NB4 (cell line): ENCODE data around the gene GARNL3.

Experiments used
- DNase-seq: peaks from one replicate; pipeline ENCODE4 v3.0.0; 2010; ENCODE audit warnings: low read depth
- H3K4me3 ChIP-seq: one replicate; pipeline ENCODE4 v1.5.1; 2011; ENCODE audit warnings: mild to moderate bottlenecking, low read depth, low read length, moderate library complexity
- MYC ChIP-seq: IDR thresholded peaks from 2 replicates; pipeline ENCODE4 v1.6.1; 2011; ENCODE audit warnings: low read depth, low read length
- POLR2A ChIP-seq: IDR thresholded peaks from 2 replicates; pipeline ENCODE4 v1.6.1; 2011; ENCODE audit warnings: mild to moderate bottlenecking; ENCODE audit not compliant: insufficient read length; ENCODE audit errors: extremely low read depth
- TF ChIP-seq, protein P1 (sequence below): IDR thresholded peaks from one replicate; pipeline ENCODE4 v1.5.1; 2012; ENCODE audit warnings: low read depth, low read length
- TF ChIP-seq, protein P2 (sequence below): IDR thresholded peaks from 2 replicates; pipeline ENCODE4 v1.6.1; 2011; ENCODE audit warnings: low read depth, low read length

Gene GARNL3

DNA sequence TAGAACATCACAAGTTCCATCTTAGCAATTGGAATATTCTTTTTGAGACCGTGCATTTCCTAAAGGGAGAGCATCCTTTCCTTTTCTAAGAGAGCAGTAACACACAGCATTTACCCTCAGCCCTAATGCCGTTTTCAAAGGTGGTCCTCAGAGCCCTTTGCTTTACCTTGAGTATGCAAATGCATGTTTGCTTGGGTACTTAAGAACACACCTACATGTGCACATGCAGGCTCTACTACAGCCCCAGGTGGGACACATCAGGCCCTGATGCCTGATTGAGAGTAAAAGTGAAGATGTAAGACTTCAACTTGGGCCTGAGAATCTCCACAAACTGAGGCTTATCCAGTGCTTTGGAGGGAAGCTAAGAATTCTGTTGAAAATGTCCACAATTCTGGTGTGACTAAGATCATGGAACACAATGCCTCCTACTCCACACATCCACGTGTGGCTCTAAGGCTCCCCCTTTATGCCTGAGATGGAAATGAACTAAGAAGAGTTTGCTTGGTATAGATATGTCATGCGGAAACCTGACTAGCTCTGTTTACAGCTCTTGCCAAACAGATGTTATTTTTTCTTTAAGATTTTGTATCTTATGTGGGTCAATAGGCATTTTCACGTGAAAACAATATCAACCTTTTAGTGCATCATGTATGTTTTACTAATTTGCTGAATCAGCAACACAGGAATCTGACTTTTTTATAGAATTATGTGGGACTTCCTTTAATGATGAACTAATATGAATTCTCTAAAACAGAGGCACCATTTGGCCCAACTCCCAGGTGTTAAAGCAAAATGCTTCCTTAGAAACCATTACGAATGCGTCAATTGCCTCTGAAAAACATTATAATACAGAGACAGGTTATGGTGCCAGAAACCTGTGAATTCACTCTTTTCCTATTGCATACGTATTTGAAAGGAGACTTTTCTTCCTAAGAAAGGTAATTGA, 83.5 kb downstream of the GARNL3 start:
- DNase-seq: peak; percentile 9
- TF ChIP-seq, protein P1, sequence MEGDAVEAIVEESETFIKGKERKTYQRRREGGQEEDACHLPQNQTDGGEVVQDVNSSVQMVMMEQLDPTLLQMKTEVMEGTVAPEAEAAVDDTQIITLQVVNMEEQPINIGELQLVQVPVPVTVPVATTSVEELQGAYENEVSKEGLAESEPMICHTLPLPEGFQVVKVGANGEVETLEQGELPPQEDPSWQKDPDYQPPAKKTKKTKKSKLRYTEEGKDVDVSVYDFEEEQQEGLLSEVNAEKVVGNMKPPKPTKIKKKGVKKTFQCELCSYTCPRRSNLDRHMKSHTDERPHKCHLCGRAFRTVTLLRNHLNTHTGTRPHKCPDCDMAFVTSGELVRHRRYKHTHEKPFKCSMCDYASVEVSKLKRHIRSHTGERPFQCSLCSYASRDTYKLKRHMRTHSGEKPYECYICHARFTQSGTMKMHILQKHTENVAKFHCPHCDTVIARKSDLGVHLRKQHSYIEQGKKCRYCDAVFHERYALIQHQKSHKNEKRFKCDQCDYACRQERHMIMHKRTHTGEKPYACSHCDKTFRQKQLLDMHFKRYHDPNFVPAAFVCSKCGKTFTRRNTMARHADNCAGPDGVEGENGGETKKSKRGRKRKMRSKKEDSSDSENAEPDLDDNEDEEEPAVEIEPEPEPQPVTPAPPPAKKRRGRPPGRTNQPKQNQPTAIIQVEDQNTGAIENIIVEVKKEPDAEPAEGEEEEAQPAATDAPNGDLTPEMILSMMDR: no peak
- TF ChIP-seq MYC (no peak), POLR2A (no peak)
- no peak overlapping the region for H3K4me3 ChIP-seq

DNA sequence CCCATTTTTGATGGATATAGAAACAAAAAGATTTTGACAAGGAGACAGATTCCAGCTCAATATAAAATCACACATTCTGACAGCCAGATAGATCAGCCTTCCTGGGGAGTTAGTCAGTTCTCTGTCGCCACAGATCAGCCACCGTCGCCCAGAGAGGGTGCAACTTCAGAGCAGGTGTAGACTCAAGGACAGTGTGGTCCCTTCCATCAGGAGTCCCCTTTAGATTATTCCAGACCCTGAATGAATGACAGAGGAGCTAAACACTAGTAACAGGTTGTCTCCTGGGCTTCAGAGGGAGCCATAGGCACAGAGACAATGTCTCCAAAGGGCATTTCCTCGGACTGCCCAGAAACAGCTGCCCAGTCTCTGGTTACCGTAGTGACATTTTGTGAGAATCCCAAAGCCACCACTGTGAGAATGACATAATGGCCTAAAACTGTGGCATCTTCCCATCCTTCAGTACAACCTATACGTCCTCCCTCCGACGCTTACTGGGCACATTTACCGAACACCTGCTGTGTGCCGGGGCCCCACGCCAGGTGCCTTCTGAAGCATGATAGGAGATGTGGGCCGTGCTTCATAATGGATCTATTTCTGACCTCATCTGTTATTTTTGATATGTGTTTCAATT, 85.0 kb downstream of the GARNL3 start:
- H3K4me3 ChIP-seq: no peak overlapping the region
- TF ChIP-seq, protein P2, sequence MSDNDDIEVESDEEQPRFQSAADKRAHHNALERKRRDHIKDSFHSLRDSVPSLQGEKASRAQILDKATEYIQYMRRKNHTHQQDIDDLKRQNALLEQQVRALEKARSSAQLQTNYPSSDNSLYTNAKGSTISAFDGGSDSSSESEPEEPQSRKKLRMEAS: no peak
- TF ChIP-seq, protein P1: no peak
- no peak for TF ChIP-seq MYC
- no peak for TF ChIP-seq POLR2A
- DNase-seq: no peak

DNA sequence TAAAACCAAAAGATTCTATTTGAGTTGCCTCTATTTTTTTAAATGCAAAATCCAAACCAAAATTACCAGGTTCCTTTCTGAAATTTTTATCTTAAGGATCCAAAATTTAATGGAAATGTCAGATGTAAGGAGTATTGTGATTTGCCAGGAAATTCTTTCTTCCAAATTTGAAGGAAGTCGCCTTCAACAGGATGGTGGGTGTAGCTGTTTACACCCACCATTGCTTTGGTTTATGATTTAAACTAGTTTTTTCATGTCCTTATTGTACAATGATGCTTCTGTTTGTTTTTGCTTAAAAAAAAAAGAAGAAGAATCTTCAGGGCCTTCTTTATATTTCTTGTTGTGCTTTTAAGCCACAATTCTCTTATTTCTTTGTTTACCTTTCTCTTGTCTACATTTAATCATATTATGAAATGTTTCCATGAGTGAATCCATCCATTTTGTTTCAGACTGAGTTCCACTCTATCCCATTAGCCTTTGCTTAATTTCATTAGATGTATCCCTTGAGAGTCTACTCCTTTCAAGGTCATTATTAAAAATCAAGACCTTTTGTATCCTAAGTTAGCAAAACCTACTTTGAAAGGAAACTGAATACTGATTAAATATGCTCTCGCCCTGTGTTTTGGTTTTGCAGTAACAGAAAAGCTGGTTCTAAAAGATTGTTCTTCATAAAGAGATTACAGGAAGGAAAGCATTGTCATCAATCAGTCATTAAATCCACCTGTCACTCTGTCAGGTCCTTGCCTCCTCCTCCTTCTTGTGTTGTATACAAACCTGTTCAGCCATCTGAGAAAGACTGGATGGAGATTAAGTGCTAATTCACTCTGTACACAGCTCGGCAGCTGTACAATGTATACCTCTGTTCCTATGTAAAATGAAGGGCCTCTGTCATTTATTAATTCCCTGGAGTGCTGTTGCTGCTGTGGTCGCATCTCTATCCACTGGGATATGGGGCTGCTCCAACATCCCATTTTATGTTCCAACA, 86.9 kb downstream of the GARNL3 start:
- H3K4me3 ChIP-seq: no peak overlapping the region
- TF ChIP-seq POLR2A: no peak
- TF ChIP-seq, protein P2: no peak
- TF ChIP-seq, protein P1: no peak
- no peak for TF ChIP-seq MYC
- DNase-seq: no peak

DNA sequence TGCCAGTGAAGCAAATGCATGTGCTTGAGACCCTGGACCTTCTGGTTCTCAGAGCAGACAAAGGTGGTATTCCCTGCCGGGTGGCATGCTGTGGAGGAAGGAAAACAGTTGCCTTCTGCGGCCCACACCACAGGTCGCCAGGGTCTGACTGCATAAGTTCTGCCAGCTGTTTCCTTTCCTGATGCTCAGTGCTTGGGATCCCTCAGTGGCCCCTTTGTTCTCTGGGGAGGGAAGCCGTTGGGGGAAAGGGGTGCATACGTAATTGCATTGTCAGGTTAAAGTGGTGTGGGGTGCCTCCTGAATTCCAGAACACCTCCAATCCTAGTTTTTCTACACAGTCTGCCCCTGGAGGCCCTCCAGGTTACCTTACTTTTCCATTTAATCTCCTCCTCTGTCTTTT, 89.3 kb downstream of the GARNL3 start:
- DNase-seq: no peak
- H3K4me3 ChIP-seq: no peak overlapping the region
- TF ChIP-seq, protein P2: no peak
- TF ChIP-seq, protein P1: no peak
- no peak for TF ChIP-seq MYC
- TF ChIP-seq POLR2A: no peak

DNA sequence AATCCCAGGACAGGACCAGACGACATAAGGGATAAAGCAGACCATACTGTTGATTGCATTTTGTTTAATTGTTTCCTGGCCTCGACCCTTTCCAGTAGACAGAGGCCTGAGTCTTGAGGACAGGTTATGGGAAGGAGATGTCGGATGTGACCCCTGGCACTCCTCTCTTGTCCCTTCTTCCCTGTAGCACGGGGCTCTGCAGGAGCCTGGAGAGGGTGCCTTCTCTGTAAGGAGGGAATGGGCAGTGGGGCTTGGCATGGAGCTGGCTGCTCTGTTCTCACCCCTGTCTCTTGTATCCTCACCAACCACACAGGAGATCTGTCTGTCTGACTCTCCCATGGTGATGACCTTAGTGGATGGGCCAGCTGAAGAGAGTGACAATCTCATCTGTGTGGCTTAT, 92.3 kb downstream of the GARNL3 start:
- TF ChIP-seq, protein P1: no peak
- TF ChIP-seq, protein P2: no peak
- TF ChIP-seq MYC (no peak), POLR2A (no peak)
- DNase-seq: no peak

More for the DNA sequence above, 92.3 kb downstream of the GARNL3 start:
- H3K4me3 ChIP-seq: no peak overlapping the region
